Measurements from ENCODE around the gene SIGLEC9.
"Not testable (repeated sequence)": the region's sequence is repeated elsewhere in the genome, so short reads cannot be mapped to it uniquely, and the experiment has no call there.

Gene SIGLEC9

DNA sequence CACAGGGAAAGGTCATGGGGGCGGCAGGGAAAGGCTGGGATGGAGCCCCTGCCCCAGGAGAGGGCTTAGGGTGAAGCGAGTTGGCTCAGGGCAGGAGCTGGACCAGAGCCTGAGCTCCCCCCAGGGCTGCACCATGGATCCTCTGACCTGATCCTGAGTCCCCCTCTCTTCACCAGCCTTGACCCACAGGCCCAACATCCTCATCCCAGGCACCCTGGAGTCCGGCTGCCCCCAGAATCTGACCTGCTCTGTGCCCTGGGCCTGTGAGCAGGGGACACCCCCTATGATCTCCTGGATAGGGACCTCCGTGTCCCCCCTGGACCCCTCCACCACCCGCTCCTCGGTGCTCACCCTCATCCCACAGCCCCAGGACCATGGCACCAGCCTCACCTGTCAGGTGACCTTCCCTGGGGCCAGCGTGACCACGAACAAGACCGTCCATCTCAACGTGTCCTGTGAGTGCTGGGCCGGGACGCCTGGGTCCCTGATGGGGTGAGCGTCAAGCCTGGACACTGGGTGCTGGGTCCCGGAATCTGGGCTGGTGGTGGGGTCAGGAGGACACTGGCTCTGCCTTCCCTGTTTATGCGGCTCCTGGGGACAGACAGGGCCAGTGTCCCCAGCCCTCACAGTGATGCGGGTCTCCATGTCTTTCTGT lies 842 bp downstream of the SIGLEC9 start:
- DNase-seq: no peak

DNA sequence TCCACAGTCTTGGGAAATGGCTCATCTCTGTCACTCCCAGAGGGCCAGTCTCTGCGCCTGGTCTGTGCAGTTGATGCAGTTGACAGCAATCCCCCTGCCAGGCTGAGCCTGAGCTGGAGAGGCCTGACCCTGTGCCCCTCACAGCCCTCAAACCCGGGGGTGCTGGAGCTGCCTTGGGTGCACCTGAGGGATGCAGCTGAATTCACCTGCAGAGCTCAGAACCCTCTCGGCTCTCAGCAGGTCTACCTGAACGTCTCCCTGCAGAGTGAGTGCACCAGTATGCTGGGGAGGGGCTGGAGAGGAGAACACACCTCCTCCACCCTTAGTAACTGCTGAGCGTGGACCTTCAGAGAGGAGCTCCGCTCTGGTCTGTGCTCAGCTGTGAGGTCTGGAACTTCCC lies 2.3 kb downstream of the SIGLEC9 start:
- DNase-seq: no peak

DNA sequence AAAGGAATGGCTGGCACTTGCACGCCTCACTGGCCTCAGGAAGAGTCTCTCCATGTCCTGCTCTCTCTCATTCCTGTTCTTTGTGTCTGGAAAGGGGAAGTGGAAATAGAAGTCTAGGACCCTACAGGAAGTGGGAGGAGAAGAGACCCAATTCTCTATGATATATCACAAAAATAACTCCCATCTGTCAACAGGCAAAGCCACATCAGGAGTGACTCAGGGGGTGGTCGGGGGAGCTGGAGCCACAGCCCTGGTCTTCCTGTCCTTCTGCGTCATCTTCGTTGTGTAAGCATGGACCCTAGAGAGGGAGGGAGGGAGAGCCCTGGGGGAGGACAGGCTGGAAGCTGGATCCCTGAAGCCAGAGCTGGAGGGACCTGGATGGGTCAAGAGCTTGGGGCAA lies 3.0 kb downstream of the SIGLEC9 start:
- no peak for DNase-seq

DNA sequence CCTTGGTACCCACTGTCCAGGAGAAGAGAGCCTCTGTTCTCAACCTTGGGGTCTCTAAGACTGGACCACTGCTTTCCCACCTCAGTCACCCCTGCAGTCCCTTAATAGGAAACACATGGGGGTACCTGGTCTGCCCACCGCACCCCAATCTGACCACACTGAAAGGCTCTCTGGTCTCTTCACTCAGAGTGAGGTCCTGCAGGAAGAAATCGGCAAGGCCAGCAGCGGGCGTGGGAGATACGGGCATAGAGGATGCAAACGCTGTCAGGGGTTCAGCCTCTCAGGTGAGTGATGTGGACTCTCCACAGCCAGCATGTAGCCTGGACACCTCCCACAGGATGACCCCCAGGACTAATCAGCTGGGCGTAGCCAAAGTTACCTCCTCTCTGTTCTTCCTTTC lies 3.5 kb downstream of the SIGLEC9 start:
- DNase-seq: no peak

DNA sequence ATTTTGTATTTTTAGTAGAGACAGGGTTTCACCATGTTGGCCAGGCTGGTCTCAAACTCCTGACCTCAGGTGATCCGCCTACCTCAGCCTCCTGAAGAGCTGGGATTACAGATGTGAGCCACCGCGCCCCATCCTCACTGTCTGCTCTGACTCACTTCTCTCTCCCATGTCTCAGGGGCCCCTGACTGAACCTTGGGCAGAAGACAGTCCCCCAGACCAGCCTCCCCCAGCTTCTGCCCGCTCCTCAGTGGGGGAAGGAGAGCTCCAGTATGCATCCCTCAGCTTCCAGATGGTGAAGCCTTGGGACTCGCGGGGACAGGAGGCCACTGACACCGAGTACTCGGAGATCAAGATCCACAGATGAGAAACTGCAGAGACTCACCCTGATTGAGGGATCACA lies 5.0 kb downstream of the SIGLEC9 start:
- no peak for DNase-seq

DNA sequence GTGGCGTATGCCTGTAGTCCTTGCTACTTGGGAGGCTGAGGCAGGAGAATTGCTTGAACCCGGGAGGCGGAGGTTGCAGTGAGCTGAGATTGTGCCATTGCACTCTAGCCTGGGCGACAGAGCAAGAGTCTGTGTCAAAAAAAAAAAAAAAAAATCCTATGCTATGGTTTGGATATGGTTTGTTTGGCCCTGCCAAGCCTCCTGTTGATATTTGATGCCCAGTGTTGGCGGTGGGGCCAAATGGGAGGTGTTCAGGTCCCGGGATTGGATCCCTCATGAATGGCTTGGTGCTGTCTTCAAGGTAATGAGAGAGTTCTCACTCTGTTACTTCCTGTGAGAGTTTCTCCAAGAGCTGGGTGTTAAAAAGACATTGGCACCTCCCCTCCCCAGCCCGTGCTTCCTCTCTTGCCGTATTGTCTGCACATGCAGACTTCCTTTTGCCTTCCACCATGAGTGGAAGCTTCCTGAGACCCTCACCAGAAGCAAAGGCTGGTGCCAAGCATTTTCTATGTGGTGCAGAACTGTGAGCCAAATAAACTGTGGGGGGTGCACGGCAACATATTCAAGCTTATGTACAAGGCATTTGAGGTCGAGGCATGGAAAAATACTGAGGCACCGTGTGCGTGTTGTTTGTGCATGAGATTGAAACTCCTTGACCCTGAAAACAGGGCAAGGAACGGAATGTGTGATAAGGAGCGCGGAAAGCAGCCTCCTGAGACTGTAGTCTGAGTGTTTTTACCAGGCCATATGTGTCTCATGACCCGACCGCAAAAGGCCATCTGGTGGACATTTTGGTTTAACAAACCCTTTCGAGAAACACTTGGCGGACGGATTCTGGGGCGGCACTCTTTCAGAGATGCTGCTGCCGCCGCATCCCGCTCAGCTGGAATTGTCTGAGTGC lies 7.3 kb downstream of the SIGLEC9 start:
- DNase-seq: peak; percentile 47

DNA sequence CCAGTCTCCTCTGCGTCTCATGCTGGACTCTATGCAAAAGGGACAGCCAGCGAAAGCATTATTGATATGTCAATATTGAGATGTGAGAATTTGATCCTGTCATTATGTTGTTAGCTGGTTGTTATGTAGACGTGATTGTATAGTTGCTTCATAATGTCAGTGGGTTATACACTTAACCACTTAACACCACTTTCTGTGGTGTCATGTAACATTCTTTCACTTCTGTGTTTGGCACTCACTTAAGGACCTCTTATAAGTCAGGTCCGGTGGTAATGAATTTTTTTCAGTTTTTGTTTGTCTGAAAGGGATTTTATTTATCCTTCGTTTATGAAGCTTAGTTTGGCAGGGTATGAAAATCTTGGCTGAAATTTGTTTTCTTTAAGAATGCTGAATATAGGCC lies 10.3 kb downstream of the SIGLEC9 start:
- no peak for DNase-seq

DNA sequence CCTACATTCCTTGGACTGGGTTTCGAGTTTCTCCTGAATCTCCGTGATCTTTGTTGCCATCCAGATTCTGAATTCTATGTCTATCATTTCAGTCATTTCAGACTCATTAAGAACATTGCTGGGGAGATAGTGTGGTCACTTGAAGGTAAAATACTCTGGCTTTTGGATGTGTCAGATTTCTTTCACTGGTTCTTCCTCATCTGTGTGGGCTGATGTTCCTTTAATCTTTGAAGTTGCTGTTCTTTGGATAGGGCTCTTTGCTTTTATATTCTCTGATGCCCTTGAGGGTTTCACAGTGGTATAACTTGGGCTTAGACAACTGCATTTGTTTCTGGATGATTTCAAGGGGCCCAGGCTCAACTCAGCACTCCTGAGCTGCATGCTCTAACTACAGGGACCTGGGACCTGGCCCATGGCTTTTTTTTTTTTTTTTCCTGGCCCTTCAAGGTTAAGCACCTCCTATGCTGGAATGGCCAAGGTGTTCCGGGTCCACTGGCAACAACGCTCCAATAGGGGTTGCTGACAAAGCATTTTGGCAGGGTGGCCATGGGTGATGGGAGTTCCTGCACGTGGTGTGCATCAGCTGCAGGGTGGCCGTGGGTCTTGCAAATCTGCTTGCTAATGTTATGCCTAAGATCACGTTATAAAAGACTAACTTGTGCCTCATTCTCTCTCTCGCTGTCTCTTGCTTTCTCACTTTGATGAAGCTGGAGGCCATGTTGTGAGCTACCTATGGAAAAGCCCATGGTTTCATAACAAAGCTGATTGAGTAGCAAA lies 11.5 kb downstream of the SIGLEC9 start:
- DNase-seq: no peak

DNA sequence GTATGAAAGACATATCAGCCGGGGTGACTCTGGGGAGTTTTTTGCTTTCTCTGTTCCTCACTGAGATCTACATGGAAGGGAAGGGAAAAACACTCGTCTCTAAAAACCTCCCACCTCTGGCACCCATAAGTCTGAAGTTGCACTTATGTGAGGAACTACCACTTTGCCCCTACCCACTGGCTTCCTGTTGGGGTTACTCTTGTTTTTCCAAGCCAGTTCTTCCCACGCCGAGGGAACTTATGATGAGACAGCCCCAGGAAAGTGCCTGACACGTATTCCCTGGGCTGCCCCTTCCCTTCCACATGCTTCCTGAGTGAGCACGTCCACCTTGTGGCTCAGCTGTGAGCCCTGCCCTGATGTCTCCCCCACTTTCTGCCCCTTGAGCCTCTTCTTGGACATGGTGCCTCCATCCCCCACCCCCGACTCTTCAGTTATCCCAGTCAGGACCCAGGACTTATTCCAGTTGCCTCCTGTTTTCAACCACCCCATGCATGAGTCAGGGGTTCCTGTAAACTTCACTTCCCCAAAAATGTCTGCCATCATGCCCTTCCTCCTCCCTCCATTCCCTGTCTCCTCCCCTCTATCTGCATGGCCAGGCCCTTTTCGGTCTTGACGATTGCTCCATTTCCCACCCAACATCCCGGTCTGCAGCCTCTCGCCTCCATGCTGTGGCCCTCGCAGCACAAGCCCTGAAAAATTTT lies 12.3 kb downstream of the SIGLEC9 start:
- no peak for DNase-seq

DNA sequence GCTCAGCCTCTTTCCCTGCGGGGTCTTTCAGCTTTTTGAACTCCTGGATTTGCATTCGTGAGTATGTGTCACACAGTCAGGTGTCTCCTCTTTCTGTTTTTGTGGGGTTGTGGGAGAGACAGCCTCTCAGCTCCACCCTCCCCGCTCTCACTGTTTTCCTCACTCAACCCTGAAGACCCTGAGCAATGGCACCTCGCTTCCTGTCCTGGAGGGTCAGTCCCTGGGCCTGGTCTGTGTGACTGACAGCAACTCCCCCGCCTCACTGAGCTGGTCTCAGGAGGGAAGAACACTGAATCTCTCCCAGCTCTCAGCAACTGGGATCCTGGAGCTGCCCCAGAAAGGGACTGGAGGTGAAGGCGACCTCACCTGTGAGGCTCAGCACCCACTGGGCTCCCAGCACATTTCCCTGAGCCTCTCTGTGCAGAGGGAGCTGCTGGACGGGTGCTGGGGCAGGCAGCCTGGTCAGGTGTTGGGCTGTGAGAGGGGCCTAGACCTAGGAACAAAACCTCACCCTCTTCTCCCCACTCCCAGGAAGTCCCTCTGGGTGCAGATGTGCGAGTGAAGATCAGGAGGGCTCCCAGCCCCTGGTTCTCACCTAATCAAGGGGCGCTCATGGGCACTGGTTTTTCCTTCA lies 13.2 kb downstream of the SIGLEC9 start:
- DNase-seq: no peak

DNA sequence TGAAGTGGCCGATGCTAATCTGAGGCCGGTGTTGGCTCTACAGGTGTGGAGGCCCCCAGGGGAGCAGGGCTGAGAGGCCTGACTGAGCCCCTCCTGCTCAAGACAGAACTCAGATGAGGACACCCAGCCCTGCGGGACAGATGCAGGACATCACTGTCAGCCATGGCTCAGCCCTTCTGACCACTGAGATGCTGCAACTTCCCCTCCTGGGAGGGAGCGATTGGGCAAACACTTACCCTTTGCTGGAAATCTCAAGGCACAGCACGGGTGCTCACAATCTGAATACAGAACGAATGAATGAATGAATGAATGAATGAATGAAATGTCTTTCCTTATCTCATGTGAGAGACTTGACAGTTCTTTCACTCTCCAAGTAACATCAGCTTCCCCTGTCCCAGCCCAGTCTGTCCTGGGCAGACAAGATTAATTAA lies 13.9 kb downstream of the SIGLEC9 start:
- no peak for DNase-seq

DNA sequence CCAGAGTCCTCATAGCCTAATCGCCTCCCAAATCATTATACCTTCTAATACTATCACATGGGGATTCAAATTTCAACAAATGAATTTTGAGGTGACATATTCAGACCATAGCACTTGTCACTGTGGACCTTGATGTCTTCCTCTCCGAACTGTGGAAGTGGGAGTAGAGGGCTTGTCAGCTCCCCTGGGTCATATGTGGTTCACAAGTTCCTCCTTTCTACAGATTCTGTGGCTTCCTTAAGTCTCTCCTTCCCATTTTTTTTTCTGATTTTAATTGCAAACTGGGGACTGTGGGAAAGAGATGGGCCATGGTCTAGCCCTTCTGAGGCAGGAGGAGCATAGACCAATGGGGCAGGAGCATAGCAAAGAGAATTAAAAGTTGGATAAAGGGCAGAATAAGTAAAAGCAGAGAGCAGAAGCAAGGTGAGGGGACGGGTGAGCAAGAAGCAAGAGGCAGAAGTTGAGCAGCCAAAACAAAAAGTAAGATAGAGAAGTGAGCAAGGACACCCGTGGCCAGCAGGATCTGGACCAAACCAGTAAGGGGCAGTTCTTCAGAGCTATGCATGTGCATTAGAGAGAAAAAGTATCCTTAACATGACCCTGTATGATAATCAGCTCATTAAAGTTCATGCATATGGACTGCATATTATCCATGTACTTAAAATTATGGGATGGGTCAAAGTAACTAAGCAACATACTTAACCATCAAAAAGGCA lies 14.8 kb downstream of the SIGLEC9 start:
- no peak for DNase-seq

DNA sequence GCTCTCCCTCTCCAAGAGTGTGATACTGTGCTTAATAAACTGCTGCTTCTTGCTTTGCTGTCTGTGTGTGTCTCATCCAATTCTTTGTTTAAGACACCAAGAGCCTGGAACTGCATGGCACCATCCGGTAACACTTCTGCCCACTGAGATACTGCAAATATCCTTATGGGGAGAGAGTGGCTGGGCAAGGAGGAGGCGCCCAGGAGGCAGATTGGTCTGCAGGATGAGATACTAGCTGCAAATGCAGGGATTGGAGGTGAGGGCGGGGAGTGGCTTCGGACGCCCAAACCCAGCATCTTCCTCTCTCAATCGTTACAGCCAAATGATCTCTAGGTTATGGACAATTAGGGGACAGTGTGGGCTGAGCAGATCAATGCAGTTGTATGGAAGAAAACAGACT lies 15.7 kb downstream of the SIGLEC9 start:
- no peak for DNase-seq

DNA sequence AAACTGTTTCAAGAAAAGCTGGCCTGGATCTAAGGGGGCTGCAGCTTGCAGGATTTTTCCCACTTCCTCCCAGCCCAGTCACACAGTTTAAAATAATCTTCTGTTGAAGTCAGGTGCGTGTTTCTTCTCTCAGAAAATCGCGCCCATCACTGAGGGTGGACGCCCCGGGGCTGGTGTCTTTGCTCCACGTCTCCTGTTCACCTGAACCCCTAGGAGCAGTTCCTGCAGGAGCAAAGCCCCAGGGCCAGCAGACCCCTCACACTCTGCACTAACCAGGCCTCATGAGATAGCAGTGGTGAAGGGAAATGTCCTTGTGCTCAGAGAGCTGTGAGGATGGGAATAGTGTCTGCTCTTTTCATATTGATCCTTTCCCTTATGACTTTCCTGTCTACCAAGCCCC lies 16.5 kb downstream of the SIGLEC9 start:
- no peak for DNase-seq

DNA sequence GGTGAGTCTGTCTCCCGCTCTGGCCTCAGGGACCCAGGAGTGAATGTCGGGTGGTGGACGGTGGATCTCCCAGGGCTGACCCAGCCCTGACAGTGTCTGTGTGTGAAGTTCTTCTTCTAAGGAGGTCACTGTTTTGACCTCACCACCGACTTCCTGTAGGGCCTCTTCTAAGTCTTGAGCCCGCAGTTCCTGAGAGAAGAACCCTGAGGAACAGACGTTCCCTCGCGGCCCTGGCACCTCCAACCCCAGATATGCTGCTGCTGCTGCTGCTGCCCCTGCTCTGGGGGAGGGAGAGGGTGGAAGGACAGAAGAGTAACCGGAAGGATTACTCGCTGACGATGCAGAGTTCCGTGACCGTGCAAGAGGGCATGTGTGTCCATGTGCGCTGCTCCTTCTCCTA lies 17.4 kb downstream of the SIGLEC9 start, which contains the start of gene SIGLEC7:
Gene SIGLEC7, plus strand, starts transcription at position 183 of the 400 bp plus-strand sequence. Its CDS starts 69 bp downstream, at position 252.
- DNase-seq: no peak

DNA sequence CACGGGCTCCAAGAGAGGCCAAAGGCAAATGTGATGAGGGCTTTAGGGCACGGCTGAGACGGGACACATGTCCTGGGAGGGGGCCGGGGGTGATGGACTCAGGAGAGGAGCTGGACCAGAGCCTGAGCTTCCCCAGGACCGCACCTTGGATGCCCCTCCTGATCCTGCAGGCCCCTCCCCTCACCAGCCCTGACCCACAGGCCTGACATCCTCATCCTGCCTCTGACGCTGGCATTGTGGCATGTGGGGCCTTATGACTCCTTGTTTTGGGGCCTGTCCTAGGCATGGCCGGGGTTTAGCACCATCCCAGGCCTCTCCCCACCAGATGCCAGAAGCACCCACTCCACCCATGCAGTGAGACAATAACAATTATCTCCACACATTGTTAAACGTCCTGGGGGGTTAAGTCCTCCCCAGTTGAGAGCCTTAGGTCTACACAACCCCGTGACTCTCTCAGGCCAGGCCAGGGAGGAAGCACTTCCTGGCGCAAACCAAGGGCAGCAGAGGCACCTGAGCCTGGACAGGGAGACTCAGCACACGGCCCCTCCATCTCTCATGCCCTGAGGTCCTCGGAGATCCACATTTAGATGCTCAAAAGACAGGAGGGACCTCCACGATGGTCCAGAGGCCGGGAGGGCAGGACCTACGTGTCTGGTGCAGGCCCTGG lies 18.2 kb downstream of the SIGLEC9 start:
- DNase-seq: not testable (repeated sequence)

DNA sequence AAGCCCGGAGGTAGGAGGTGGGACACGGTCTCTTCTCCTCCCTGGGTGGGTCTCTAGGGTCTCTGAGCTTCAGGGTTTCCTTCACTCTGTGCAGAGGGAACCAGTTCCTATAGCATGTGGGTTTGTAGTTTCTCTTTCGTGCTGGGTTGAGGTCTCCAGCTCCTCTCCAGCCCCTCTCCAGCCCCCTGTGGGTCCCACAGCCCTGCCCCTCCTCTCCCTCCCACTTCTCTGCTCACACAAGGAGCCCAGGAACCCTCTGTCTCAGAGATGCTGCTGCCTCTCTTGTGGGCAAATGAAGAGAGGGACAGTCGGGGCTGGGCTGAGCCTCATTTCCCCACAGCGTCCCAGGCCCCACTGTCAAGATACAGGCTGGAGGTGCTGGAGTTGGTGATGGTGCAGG lies 18.8 kb downstream of the SIGLEC9 start:
- no peak for DNase-seq

DNA sequence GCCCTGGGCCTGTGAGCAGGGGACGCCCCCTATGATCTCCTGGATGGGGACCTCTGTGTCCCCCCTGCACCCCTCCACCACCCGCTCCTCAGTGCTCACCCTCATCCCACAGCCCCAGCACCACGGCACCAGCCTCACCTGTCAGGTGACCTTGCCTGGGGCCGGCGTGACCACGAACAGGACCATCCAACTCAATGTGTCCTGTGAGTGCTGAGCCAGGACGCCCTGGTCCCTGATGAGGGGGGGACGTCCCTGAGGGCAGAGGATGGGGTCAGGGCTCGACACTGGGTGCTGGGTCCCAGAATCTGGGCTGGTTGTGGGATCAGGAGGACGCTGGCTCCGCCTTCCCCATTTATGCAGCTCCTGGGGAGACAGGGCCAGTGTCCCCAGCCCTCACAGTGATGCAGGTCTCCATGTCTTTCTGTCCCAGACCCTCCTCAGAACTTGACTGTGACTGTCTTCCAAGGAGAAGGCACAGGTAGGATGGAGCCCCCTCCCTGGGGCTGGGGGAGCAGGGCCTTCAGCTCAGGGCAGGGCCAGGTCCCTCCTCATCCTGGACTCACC lies 19.9 kb downstream of the SIGLEC9 start:
- DNase-seq: no peak

DNA sequence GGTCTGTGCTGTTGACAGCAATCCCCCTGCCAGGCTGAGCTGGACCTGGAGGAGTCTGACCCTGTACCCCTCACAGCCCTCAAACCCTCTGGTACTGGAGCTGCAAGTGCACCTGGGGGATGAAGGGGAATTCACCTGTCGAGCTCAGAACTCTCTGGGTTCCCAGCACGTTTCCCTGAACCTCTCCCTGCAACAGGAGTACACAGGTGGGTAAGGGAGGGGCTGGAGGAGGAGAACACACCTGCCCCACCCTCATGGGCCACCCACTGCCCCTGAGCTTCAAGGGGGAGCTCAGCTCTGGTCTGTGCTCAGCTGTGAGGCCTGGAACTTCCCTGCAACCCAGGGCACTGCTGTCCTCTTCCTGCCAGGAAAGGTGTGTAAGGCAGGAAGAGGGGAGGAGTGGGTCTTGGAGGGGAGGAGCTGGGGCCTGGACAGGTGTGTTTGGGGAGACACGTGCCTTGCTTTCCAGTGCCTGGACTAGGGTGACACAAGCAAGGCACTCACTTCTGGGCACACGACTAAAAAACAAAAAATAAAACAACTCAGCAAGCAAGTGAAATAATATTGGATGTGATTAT lies 21.3 kb downstream of the SIGLEC9 start:
- no peak for DNase-seq

DNA sequence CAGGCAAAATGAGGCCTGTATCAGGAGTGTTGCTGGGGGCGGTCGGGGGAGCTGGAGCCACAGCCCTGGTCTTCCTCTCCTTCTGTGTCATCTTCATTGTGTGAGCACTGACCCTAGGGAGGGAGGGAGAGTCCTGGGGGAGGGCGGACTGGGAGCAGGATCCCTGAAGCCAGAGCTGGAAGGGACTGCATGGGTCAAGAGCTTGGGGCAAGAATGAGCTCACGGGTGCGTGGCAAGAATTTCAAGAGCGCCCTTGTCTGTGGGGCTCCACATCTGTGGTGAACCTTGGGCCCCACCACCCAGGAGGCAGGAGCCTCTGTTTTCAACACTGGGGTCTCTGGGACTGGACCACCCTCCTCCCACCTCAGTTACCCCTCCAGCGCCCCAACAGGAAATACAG lies 22.0 kb downstream of the SIGLEC9 start:
- no peak for DNase-seq

Measured in CD4-positive, alpha-beta T cell treated with Interleukin-17A for 1 hour (primary cell).